Osteoblast (primary cell): ENCODE results near the gene KRAS. TPM values are rescaled to one million over a fixed set of nuclear protein-coding genes. Genes with fewer than 3 reads are reported as not detected.

Experiments
- DNase-seq: peaks from one replicate; pipeline ENCODE4 v3.0.0; 2011; ENCODE audit warnings: low spot score, mixed read lengths; ENCODE audit not compliant: insufficient read length; ENCODE audit errors: missing footprints
- H2AFZ ChIP-seq: 2 replicates; pipeline ENCODE4 v1.6.0; 2011; ENCODE audit warnings: mild to moderate bottlenecking, low read length
- H3K27ac ChIP-seq: 2 replicates; pipeline ENCODE4 v1.5.1; 2011; ENCODE audit warnings: mild to moderate bottlenecking, low read depth, low read length, moderate library complexity
- H3K27me3 ChIP-seq: 2 replicates; pipeline ENCODE4 v1.6.0; 2012; ENCODE audit warnings: mild to moderate bottlenecking, control low read depth, inconsistent platforms, low read length, moderate library complexity; ENCODE audit not compliant: insufficient read depth
- H3K36me3 ChIP-seq: 2 replicates; pipeline ENCODE4 v1.5.1; 2011; ENCODE audit warnings: mild to moderate bottlenecking, low read length, control low read depth, moderate library complexity; ENCODE audit not compliant: insufficient read depth
- H3K4me1 ChIP-seq: 2 replicates; pipeline ENCODE4 v1.5.1; 2011; ENCODE audit warnings: mild to moderate bottlenecking, low read length, control low read depth, moderate library complexity; ENCODE audit not compliant: insufficient read depth
- H3K4me2 ChIP-seq: 2 replicates; pipeline ENCODE4 v1.6.0; 2011; ENCODE audit warnings: mild to moderate bottlenecking, low read length; ENCODE audit not compliant: insufficient read depth
- H3K4me3 ChIP-seq: fragments of 200-600 bp; sonication (generic); 3 replicates; pipeline ENCODE4 v1.5.1; 2012; ENCODE audit warnings: mild to moderate bottlenecking, low read length, inconsistent platforms; ENCODE audit not compliant: insufficient read depth
- H3K79me2 ChIP-seq: 2 replicates; pipeline ENCODE4 v1.6.0; 2012; ENCODE audit warnings: mild to moderate bottlenecking, low read length, control low read depth, inconsistent platforms; ENCODE audit not compliant: insufficient read depth
- H3K9me3 ChIP-seq: 2 replicates; pipeline ENCODE4 v1.5.1; 2011; ENCODE audit warnings: low read depth, low read length, control low read depth
- H4K20me1 ChIP-seq: 2 replicates; pipeline ENCODE4 v1.6.0; 2012; ENCODE audit warnings: mild to moderate bottlenecking, low read length, control low read depth; ENCODE audit not compliant: insufficient read depth
- total RNA-seq: library from RNA; depleted of rRNA; stranded (reverse); fragments of >200 nt; gene quantifications from 2 replicates; pipeline ENCODE4 v1.2.3, GENCODE V29; 2012
- TF ChIP-seq, protein P1 (sequence below): IDR thresholded peaks from 2 replicates; pipeline ENCODE4 v1.5.1; 2011; ENCODE audit warnings: mild to moderate bottlenecking, low read depth, low read length, moderate library complexity; ENCODE audit errors: extremely low read depth

Gene KRAS
- total RNA-seq, 1 donor: 18.5 TPM

- H3K79me2 ChIP-seq: no peaks in the 10 kb centered on the region
- H3K27me3 ChIP-seq: no peaks in the 10 kb centered on the region
- no peak overlapping the region for H2AFZ ChIP-seq
- TF ChIP-seq, protein P1, sequence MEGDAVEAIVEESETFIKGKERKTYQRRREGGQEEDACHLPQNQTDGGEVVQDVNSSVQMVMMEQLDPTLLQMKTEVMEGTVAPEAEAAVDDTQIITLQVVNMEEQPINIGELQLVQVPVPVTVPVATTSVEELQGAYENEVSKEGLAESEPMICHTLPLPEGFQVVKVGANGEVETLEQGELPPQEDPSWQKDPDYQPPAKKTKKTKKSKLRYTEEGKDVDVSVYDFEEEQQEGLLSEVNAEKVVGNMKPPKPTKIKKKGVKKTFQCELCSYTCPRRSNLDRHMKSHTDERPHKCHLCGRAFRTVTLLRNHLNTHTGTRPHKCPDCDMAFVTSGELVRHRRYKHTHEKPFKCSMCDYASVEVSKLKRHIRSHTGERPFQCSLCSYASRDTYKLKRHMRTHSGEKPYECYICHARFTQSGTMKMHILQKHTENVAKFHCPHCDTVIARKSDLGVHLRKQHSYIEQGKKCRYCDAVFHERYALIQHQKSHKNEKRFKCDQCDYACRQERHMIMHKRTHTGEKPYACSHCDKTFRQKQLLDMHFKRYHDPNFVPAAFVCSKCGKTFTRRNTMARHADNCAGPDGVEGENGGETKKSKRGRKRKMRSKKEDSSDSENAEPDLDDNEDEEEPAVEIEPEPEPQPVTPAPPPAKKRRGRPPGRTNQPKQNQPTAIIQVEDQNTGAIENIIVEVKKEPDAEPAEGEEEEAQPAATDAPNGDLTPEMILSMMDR: no peak
- no peak overlapping the region for H3K27ac ChIP-seq
- no peak for DNase-seq
- no peak overlapping the region for H3K4me3 ChIP-seq
- H3K4me1 ChIP-seq: peaks cover 6% of the 10 kb centered on the region
- H3K36me3 ChIP-seq: no peaks in the 10 kb centered on the region
- no peaks in the 10 kb centered on the region for H3K9me3 ChIP-seq
- no peak overlapping the region for H3K4me2 ChIP-seq
- no peaks in the 10 kb centered on the region for H4K20me1 ChIP-seq
These were observed 94.7 kb downstream of the KRAS start for GRCh38 chr12:25156061-25156460.

DNA sequence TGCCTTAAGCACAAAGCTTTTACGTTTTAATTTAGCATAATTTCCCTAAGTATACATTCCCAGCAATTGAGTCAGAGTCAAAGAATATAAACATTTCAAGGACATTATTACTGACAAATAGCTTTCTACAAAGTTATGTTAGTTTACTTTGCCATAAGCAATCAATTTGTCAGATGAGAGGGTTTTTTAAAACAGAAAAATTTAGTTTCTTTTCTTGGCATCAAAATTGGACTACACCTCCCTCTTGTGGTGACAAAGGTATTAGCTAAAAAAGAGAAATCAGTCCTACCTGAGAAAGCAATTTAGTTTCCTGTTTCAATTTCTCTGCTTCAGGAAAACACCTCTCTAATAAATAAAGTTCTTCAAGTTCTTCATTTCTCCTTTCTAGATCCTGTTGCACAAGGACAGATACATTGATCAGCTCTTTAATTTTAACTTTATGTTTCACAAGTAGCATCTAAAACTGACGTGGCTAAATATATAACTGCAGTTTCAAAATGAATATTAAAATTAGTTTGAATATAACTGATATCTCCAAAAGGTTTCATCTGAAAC is 95.6 kb downstream of the KRAS start:
- no peaks in the 10 kb centered on the region for H3K9me3 ChIP-seq
- H3K36me3 ChIP-seq: no peaks in the 10 kb centered on the region
- H3K27ac ChIP-seq: no peak overlapping the region
- DNase-seq: peak; percentile 69
- H3K4me1 ChIP-seq: peaks cover 6% of the 10 kb centered on the region
- no peak overlapping the region for H2AFZ ChIP-seq
- H3K27me3 ChIP-seq: no peaks in the 10 kb centered on the region
- no peaks in the 10 kb centered on the region for H4K20me1 ChIP-seq
- TF ChIP-seq, protein P1: peak; percentile 76
- H3K4me3 ChIP-seq: no peak overlapping the region
- no peaks in the 10 kb centered on the region for H3K79me2 ChIP-seq
- H3K4me2 ChIP-seq: no peak overlapping the region

Other genes with a start within 250 kb of the KRAS start
- gene DNAI7, start 55.8 kb downstream of the KRAS start, total RNA-seq: 0.29 and 0.36 TPM in 2 replicates
- 27.9 and 28.0 TPM in 2 replicates for gene ETFRF1, start 55.7 kb downstream of the KRAS start, total RNA-seq